ENCODE results near the gene NARS2.
"Not testable (repeated sequence)": the region's sequence is repeated elsewhere in the genome, so short reads cannot be mapped to it uniquely, and the experiment has no call there.

NARS2 gene

GRCh38 chr11:78573681-78574080 lies 983 bp downstream of the NARS2 start:
- no peak for DNase-seq

- no peak for DNase-seq
Measured at GRCh38 chr11:78573271-78573670, 1.4 kb downstream of the NARS2 start.

GRCh38 chr11:78572394-78572793 lies 2.3 kb downstream of the NARS2 start:
- no peak for DNase-seq

- DNase-seq = no peak
Measured at GRCh38 chr11:78570031-78570430, 4.6 kb downstream of the NARS2 start.

GRCh38 chr11:78567209-78567608 lies 7.5 kb downstream of the NARS2 start:
- no peak for DNase-seq

GRCh38 chr11:78564490-78565467 lies 9.9 kb downstream of the NARS2 start:
- DNase-seq = peak; percentile 56

GRCh38 chr11:78564037-78564436 lies 10.6 kb downstream of the NARS2 start:
- not testable (repeated sequence) for DNase-seq

- DNase-seq = not testable (repeated sequence)
Measured at GRCh38 chr11:78563090-78563489, 11.6 kb downstream of the NARS2 start.

GRCh38 chr11:78562398-78562797 lies 12.3 kb downstream of the NARS2 start:
- no peak for DNase-seq

GRCh38 chr11:78560826-78561484 lies 13.7 kb downstream of the NARS2 start:
- DNase-seq = peak; percentile 18

GRCh38 chr11:78560153-78560552 lies 14.5 kb downstream of the NARS2 start:
- DNase-seq = no peak

- no peak for DNase-seq
Measured at GRCh38 chr11:78557236-78557635, 17.4 kb downstream of the NARS2 start.

GRCh38 chr11:78555592-78555991 lies 19.1 kb downstream of the NARS2 start:
- DNase-seq = no peak

- no peak for DNase-seq
Measured at GRCh38 chr11:78552881-78553280, 21.8 kb downstream of the NARS2 start.

GRCh38 chr11:78552139-78552538 lies 22.5 kb downstream of the NARS2 start:
- not testable (repeated sequence) for DNase-seq

GRCh38 chr11:78551066-78551465 lies 23.6 kb downstream of the NARS2 start:
- DNase-seq = no peak

- no peak for DNase-seq
Measured at GRCh38 chr11:78549624-78550409, 24.8 kb downstream of the NARS2 start.

GRCh38 chr11:78548911-78549590 lies 25.6 kb downstream of the NARS2 start:
- DNase-seq = no peak

GRCh38 chr11:78547931-78548705 lies 26.5 kb downstream of the NARS2 start:
- DNase-seq = no peak

GRCh38 chr11:78542007-78542406 lies 32.7 kb downstream of the NARS2 start:
- no peak for DNase-seq

- DNase-seq = no peak
Measured at GRCh38 chr11:78541537-78541936, 33.1 kb downstream of the NARS2 start.

GRCh38 chr11:78540256-78540655 lies 34.4 kb downstream of the NARS2 start:
- DNase-seq = no peak
